Esophagus muscularis mucosa (tissue), 3 donors: ENCODE measurements around the gene UBE2E3.

Experiments used
- POLR2AphosphoS5 ChIP-seq, 2 donors: sonication (generic); formaldehyde crosslinking; IDR thresholded peaks; one replicate each; pipeline ENCODE4 v1.6.1; 2017; ENCODE audit warnings: antibody characterized with exemption in 2 of 2
- TF ChIP-seq, protein P1 (sequence below), 3 experiments: fragments of 200-600 bp in 2 of 3; fragments of 450-650 bp in 1 of 3; sonication (generic) in 2 of 3; IDR thresholded peaks; one replicate each; pipeline ENCODE4 v1.5.1; 2017 to 2019; ENCODE audit warnings: antibody characterized with exemption in 3 of 3, mild to moderate bottlenecking in 2 of 3, moderate library complexity in 1 of 3

GRCh38 chr2:181104512-181105115 lies 124.2 kb downstream of the UBE2E3 start:
- TF ChIP-seq, protein P1, sequence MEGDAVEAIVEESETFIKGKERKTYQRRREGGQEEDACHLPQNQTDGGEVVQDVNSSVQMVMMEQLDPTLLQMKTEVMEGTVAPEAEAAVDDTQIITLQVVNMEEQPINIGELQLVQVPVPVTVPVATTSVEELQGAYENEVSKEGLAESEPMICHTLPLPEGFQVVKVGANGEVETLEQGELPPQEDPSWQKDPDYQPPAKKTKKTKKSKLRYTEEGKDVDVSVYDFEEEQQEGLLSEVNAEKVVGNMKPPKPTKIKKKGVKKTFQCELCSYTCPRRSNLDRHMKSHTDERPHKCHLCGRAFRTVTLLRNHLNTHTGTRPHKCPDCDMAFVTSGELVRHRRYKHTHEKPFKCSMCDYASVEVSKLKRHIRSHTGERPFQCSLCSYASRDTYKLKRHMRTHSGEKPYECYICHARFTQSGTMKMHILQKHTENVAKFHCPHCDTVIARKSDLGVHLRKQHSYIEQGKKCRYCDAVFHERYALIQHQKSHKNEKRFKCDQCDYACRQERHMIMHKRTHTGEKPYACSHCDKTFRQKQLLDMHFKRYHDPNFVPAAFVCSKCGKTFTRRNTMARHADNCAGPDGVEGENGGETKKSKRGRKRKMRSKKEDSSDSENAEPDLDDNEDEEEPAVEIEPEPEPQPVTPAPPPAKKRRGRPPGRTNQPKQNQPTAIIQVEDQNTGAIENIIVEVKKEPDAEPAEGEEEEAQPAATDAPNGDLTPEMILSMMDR (IDR thresholded peaks at IDR 0.05) = peak; percentile 36 to 62 (median 42)
- TF ChIP-seq POLR2AphosphoS5 (IDR thresholded peaks at IDR 0.05) = no peak
